ENCODE data around the gene GABPA.

GRCh38 chr21:25721987-25722386 is 12.8 kb upstream of the GABPA start:
- TF ChIP-seq CTCF (IDR thresholded peaks at IDR 0.05 in 8 of 11, conservative IDR thresholded peaks at IDR 0.05 in 3 of 11), result no peak
- no peak for TF ChIP-seq POLR2A (IDR thresholded peaks at IDR 0.05)
